MCF 10A (cell line): ENCODE data around the gene DHX58. TPM values are rescaled to one million over a fixed set of nuclear protein-coding genes. Genes with fewer than 3 reads are reported as not detected.

ENCODE experiments used
- BruUV-seq: library from RNA; stranded (reverse); fragments of 400-500 nt; replicated peaks from 2 replicates; lab custom pipeline; 2021; lab: Mats Ljungman, UMichigan
- CTCF ChIA-PET: fragments of 300-600 bp; sonication (Branson Sonifier 250); formaldehyde crosslinking; extraction: SDS; loops from one replicate; lab custom pipeline; 2021; ENCODE audit warnings: antibody characterized with exemption, inconsistent platforms; lab: Yijun Ruan, JAX
- POLR2A ChIA-PET: fragments of 300-600, 350-650 bp; sonication (Branson Sonifier 250); formaldehyde crosslinking; extraction: SDS; loops from one replicate; lab custom pipeline; 2020; ENCODE audit warnings: antibody characterized with exemption, inconsistent platforms; lab: Yijun Ruan, JAX
- DNase-seq: peaks from one replicate; pipeline ENCODE4 v3.0.0-alpha.2; 2018; ENCODE audit not compliant: unreplicated experiment
- H3K27ac Mint-ChIP-seq: one replicate; pipeline ENCODE4 v1.8.0; 2022; ENCODE audit warnings: mild to moderate bottlenecking, low read depth, mixed read lengths; ENCODE audit not compliant: unreplicated experiment
- H3K27me3 Mint-ChIP-seq: one replicate; pipeline ENCODE4 v1.8.0; 2022; ENCODE audit warnings: mixed read lengths; ENCODE audit not compliant: insufficient read depth, unreplicated experiment
- H3K36me3 Mint-ChIP-seq: one replicate; pipeline ENCODE4 v1.8.0; 2022; ENCODE audit warnings: mild to moderate bottlenecking, moderate library complexity, mixed read lengths; ENCODE audit not compliant: insufficient read depth, unreplicated experiment
- H3K4me1 Mint-ChIP-seq: one replicate; pipeline ENCODE4 v1.8.0; 2022; ENCODE audit warnings: mixed read lengths; ENCODE audit not compliant: insufficient read depth, unreplicated experiment
- H3K4me3 Mint-ChIP-seq: one replicate; pipeline ENCODE4 v1.8.0; 2022; ENCODE audit warnings: mild to moderate bottlenecking, moderate library complexity, mixed read lengths; ENCODE audit not compliant: unreplicated experiment
- H3K9me3 Mint-ChIP-seq: one replicate; pipeline ENCODE4 v1.8.0; 2022; ENCODE audit warnings: mixed read lengths; ENCODE audit not compliant: unreplicated experiment
- CTCF ChIP-seq: fragments of 200-600 bp; IDR thresholded peaks from one replicate; pipeline ENCODE4 v1.8.0; 2022; ENCODE audit warnings: antibody characterized with exemption, mild to moderate bottlenecking; ENCODE audit not compliant: unreplicated experiment
- intact Hi-C: fragments of 100-400 bp; cut with micrococcal nuclease; formaldehyde crosslinking; loops from 2 replicates; pipeline ENCODE4 v1.14.1; 2022
- total RNA-seq: library from RNA; stranded (reverse); gene quantifications from 2 replicates; pipeline ENCODE4 v1.2.3, GENCODE V29; 2022

The DHX58 gene
- total RNA-seq, 1 experiment from 2014 or later: 2.8 TPM

- intact Hi-C loops: no loop called here
- no peak overlapping the region for H3K27ac Mint-ChIP-seq
- H3K9me3 Mint-ChIP-seq: no peaks in the 10 kb centered on the region
- CTCF ChIA-PET: no interaction called here
- no peaks in the 10 kb centered on the region for H3K36me3 Mint-ChIP-seq
- H3K4me1 Mint-ChIP-seq: no peaks in the 10 kb centered on the region
- no peak overlapping the region for H3K4me3 Mint-ChIP-seq
- no peak for TF ChIP-seq CTCF
- POLR2A ChIA-PET: no interaction called here
- H3K27me3 Mint-ChIP-seq: peaks cover 10% of the 10 kb centered on the region
- BruUV-seq: no TSS peak
- no peak for DNase-seq
Observed at GRCh38 chr17:42075789-42076188, 36.7 kb downstream of the DHX58 start.

- Mint-ChIP-seq H3K4me1 (no peaks in the 10 kb centered on the region), H3K4me3 (no peak overlapping the region), H3K9me3 (no peaks in the 10 kb centered on the region), H3K27me3 (peaks cover 12% of the 10 kb centered on the region), H3K27ac (no peak overlapping the region), H3K36me3 (no peaks in the 10 kb centered on the region)
- no peak for DNase-seq
- ChIA-PET CTCF (no interaction called here), POLR2A (no interaction called here)
- no peak for TF ChIP-seq CTCF
- intact Hi-C loops: no loop called here
- BruUV-seq: no TSS peak
Observed at GRCh38 chr17:42072323-42073187, 40.0 kb downstream of the DHX58 start.

- POLR2A ChIA-PET: no interaction called here
- H3K27me3 Mint-ChIP-seq: peaks cover 12% of the 10 kb centered on the region
- H3K9me3 Mint-ChIP-seq: no peaks in the 10 kb centered on the region
- H3K4me3 Mint-ChIP-seq: no peak overlapping the region
- no peak for TF ChIP-seq CTCF
- H3K27ac Mint-ChIP-seq: no peak overlapping the region
- CTCF ChIA-PET: interaction anchor here (0.9 kb wide), 1 partner anchor 30 kb away, joined by 3 read pairs; no protein-coding TSS in a partner anchor
- intact Hi-C loops: no loop called here
- H3K4me1 Mint-ChIP-seq: no peaks in the 10 kb centered on the region
- no peaks in the 10 kb centered on the region for H3K36me3 Mint-ChIP-seq
- no peak for DNase-seq
- no TSS peak for BruUV-seq
Observed at GRCh38 chr17:42071810-42072209, 40.7 kb downstream of the DHX58 start.

GRCh38 chr17:42068979-42069378 is 43.5 kb downstream of the DHX58 start:
- intact Hi-C loops: no loop called here
- CTCF ChIA-PET: interaction anchor here (0.8 to 2.0 kb wide), 5 partner anchors 13 to 459 kb away, joined by 3 to 9 read pairs (median 5); partner anchors contain the start of gene NKIRAS2
- TF ChIP-seq CTCF: no peak
- H3K4me3 Mint-ChIP-seq: no peak overlapping the region
- H3K4me1 Mint-ChIP-seq: no peaks in the 10 kb centered on the region
- no peaks in the 10 kb centered on the region for H3K36me3 Mint-ChIP-seq
- H3K27ac Mint-ChIP-seq: no peak overlapping the region
- no peaks in the 10 kb centered on the region for H3K9me3 Mint-ChIP-seq
- H3K27me3 Mint-ChIP-seq: peaks cover 12% of the 10 kb centered on the region
- DNase-seq: no peak
- no TSS peak for BruUV-seq
- POLR2A ChIA-PET: interaction anchor here (0.6 to 1.1 kb wide), 2 partner anchors 51 to 310 kb away, joined by 3 to 5 read pairs; partner anchors contain the start of gene DNAJC7
